HG02840 (cell line): ENCODE data around the gene CGB5.
"Not testable (repeated sequence)": the region's sequence is repeated elsewhere in the genome, so short reads cannot be mapped to it uniquely, and the experiment has no call there.

ENCODE experiments used
- ATAC-seq: cut with Tn5 transposase; IDR thresholded peaks from one replicate; pipeline ENCODE4 v1.9.1; 2021; ENCODE audit warnings: mild to moderate bottlenecking, moderate library complexity, moderate number of reproducible peaks; ENCODE audit not compliant: unreplicated experiment, low FRiP score

The CGB5 gene

DNA sequence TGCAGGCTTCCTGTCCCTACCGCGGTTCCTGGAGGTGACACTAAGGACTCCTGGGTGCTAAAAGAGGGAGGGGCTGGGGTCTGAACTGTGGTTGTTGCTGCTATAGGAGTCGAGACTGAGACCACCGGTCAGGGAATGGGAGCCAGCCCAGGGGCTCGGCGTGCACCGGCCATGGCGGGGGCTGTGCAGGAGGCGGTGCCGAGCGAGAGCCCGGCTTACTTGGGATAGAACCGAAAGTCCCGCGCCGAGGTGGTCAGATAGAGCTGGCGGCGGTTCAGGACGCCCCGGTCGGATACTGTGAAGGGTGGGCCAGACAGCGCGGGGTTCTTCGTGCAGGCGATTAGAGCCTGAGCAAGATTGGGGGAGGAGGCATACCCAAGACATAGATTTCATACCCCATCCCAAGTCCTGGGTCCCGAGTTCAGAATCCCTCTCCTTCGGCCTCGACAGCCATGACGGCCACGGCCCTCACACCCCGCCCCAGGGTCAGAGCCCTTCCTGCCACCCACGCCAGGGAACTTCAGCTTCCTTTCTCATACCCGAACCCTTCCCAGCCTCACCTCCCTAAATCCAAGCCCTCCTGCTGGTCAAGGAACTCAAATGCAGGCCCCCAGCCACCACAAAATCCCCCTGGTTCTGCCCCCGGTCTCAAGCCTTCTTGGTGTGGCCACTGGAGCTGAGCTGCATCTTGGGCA is 13.4 kb downstream of the CGB5 start:
- ATAC-seq = not testable (repeated sequence)

DNA sequence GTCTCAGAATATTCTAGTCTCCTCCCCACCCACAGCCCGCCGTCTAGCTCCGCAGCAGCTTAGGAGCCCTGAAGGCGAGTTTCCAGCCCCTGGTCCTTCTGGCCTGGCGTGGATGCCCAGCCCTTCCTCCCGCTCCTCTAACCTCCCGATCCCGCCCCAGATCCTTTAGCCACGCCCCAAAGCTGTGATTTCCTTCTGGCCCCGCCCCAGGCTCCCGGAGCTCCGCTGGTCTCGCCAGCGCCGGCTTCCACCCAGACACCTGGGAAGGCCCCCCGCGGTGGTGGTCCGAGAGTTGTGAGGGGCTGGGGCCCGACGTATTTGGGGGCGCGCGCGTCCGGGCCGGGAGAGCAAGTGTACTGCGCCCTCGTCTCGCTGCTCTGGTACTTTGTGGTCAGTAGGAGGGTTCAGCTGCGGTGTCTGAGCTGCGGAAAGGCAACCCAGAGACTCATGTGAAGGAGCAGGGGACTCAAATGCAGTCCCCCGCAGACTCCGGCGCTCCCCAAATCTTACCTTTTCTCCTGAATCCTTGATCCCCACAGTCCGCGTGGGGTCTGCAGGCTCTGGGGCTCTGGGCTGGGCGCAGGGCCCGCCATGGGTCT is 14.1 kb downstream of the CGB5 start, which contains the start of gene CGB7:
CGB7 (minus strand) TSS at position 114 of the 599 bp plus-strand sequence. CDS start 2,374 bp downstream, outside the sequence.
- no peak for ATAC-seq

DNA sequence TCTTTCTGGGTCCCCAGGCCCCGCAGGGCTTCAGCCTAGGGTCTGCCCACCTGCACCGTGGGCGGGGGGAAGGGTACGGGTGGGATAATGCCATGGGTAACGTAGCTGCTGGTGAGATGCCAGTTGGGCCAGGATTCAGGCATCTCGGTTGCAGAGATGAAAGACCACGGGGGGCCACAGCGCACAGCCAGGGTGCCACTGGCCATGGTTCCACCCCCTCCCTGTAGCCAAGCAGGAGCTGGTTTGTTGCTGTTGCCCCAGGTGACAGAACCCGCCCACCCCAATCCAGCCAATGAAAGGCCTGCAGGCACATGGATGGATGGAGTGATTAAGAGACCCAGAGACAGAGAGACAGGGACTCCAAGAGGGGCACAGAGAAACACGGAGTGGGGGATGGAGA is 14.9 kb downstream of the CGB5 start:
- ATAC-seq = no peak

DNA sequence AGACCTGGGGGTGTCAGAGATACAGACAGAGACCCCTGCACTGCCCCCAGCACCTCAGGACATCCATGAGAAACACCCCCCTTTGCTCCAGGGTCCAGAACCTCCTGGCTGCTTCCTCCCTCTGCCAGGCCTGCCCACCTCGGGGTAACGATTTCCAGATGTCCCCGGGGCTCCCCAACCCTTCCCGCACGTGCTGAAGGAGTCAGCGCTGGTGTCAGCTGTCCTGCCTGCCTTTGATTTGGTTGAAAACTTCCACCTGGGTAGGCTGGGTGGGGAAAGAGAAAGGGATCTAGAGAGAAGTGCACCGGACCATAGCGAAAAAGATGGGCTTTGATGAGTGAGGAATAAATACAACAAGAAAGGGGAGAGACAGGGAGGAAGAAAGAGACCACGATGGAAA is 15.4 kb downstream of the CGB5 start:
- ATAC-seq = no peak

DNA sequence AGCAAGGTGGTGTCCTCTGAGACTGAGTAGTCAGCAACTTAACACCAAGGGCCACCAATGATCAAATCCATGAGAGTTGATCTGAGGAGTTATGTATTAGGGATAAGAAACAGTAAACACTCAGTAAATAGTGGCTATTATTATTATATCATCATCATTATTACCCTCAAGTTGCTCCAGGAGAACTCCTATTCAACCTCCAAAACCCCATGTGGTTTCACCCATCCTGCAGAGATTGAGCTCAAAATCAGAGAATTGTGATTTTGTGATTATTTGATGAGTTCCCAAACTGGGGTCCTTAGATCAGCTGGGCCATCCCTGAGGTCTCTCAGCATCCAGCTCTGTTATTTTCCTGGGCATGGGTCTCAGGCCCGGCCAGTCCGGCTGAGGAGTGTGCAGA is 17.4 kb downstream of the CGB5 start:
- no peak for ATAC-seq

DNA sequence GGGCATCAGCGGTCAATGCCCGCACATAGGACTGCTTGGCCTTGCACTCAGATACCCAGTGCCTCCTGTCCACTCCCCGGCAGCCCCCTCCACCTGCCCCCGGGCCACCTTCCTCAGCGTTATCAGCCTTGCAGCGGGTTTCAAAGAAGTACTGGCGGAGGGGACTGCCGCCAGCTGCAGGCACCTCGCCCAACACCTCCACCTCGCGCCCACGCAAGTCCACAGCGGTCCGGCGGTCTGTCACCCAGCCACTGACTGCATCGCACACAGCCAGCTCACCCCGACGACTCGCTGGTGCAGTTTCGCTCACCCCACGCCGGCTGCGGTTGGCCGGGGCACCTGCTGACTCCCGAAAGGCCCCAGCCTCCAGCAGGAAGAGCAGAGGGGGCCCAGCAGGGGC is 17.8 kb downstream of the CGB5 start:
- no peak for ATAC-seq

DNA sequence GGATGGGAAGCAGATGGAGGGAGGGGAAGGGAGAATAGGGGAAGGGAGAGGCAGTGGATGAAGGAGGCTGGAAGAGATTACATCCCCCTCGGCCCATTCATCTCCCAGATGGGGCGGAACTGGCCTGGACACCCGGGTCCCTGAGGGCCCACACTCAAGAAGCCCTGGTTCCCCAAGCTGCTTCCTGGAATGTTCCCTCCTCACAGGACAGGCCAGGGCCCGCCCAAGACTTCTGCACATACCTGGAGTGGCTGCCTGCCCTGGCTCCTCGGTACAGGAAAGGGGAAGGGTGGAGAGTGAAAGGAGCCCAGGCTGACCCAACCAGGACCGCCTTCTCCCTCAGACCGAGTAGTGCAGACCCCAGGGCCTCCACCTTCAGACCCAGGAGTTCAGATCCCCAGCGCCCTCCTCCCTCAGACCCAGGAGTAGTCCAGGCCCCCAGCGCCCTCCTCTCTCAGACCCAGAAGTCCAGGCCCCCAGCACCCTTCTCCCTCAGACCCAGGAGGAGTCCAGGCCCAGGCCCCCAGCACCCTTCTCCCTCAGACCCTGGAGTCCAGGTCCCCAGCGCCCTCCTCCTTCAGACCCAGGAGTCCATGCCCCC is 20.5 kb downstream of the CGB5 start:
- ATAC-seq = no peak

DNA sequence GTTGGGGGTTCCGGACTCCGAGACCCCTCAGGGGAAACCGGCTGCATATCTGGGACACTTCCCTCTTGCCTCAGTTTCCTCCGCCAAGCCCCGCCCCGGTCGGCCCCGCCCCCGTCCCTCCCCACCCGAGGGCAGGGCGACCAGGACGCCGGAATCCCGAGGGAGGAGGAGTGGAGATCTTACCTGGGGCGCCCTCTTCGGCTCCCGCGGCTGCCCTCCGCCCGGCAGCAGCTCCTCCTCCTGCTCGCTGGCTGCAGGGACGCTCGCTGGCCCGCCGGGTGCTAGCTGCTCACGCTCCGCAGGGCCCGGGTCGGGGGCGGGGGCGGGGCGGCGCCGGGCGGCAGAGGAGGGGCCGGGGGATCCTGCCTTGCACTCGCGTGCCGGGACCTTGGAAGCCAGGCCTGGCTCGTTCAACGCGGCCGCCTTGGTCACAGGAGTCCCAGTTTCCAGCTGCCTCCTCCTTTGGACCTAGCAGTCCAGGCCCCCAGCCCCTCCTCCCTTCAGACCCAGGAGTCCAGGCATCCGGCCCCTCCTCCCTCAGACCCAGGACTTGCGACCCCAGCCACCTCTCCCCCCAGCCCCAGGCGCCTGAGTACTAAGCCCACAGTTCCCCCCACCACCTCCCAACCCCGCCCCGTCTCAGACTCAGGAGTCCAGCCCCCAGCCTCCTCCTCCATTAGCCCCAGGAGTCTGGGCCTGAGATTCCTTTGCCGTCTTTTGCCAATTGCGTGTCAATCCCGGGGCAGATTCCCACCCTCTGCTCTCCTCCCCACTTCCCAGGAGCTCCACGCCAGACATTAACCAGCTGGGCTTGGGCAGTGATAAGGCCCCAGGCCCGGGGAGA is 21.3 kb downstream of the CGB5 start, which contains the start of gene NTF4:
NTF4 (minus strand) TSS at position 51 of the 844 bp plus-strand sequence. CDS start 2,821 bp downstream, outside the sequence.
- no peak for ATAC-seq

DNA sequence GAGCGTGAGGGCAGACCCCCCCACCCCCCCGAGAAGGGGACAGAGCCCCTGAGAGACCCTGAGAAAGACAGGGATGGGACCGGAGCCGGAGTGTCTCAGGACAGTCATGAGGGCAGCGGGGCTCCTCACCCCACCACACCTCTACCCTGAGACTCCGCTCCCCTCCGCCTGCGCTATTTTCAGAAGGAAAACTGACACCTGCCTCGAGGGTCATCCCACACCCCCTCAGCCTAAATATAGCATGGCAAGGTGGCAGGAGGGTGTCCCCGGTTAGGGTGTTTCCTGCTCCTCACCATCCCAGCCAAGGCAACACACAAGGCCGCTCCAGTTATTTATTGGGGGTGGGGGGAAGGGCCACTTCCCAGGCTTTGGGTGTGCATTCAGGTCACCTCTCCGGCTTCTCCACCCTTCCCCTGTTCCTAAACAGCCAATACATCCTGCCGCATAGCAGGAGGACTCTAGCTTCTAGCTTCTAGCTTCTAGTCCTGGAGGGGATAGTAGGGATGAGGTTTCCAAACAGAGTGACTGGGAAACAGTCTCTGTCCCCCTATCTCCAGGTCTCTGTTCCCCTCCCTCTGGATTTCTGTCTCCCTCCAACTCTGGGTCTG is 22.4 kb downstream of the CGB5 start:
- ATAC-seq = no peak

DNA sequence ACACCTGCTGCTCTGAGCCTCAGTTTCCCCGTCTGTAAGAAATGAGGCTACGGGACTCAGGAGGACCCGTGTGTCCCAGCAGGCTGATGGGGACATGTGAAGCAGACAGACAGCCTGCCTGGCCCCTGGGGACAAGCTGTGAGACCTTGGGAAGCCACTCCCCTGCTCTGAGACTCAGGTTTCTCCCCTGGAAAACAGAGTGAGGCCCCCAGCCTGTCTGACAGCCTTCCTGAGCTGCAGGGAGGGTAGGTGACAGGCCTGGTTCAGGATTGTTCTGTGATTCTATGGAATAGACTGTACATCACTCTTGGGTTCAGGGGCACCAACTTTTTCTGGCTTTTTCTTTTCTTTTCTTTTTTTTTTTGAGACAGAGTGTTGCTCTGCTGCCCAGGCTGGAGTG is 23.9 kb downstream of the CGB5 start:
- no peak for ATAC-seq

DNA sequence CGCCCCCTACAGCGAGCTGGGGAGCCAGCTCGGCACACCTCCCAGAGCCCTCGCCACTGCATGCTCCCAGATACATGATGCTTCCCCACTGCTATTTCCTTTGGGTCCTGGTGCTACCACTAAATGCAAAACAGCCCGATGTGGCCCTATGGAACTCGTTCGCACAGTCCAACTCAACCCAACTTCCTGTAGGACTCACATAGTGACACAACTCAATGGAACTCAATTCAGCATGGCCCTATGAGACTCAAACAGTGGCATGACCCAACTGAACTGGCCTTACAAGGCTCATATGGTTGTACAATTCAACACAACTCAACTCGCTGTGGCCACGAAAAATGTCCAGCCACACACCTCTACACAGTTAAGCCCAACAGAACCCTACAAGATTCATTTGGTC is 25.4 kb downstream of the CGB5 start:
- no peak for ATAC-seq

DNA sequence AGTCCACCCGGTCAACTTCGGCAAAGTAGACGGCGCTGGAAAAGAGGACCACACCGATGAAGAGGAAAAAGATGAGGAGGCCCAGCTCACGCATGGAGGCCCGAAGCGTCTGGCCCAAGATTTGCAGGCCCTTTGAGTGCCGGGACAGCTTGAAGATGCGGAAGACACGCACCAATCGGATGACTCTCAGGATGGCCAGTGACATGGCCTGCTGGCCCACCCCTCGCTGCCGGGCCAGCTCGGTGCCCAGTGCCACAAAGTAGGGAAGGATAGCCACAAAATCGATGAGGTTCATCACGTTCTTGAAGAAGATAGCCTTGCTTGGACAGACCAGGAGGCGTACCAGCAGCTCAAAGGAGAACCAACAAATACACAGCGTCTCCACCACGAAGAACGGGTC is 26.8 kb downstream of the CGB5 start:
- no peak for ATAC-seq

DNA sequence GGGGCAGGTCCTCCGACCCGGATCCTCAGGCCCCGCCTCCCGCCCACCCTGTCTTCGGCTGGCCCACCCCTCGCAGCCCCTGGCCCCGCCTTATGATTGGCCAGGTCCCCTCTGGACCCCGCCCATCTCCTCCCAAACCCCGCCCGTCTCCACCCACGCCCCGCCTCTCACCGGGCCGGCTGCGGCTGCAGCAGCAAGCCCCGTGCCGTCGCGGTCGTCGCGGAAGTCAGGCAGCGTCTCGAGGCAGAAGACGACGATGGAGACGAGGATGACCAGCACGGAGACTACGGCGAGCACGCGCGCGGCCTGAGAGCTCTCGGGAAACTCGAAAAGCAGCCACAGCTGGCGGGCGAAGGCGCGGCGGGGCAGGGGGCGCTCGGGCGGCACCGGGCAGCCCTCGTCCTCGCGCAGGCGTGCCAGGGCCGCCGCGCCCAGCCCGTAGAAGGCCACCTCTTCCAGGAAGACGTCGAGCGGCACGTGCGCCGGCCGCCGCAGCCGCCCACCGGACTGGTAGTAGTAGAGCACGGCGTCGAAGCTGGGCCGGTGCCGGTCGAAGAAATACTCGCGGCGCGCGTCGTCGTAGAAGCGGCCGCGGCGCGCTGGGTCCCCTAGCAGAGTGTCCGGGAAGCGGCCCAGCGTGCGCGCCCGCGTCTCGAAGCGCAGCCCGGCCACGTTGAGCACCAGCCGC is 28.4 kb downstream of the CGB5 start:
- ATAC-seq = no peak

DNA sequence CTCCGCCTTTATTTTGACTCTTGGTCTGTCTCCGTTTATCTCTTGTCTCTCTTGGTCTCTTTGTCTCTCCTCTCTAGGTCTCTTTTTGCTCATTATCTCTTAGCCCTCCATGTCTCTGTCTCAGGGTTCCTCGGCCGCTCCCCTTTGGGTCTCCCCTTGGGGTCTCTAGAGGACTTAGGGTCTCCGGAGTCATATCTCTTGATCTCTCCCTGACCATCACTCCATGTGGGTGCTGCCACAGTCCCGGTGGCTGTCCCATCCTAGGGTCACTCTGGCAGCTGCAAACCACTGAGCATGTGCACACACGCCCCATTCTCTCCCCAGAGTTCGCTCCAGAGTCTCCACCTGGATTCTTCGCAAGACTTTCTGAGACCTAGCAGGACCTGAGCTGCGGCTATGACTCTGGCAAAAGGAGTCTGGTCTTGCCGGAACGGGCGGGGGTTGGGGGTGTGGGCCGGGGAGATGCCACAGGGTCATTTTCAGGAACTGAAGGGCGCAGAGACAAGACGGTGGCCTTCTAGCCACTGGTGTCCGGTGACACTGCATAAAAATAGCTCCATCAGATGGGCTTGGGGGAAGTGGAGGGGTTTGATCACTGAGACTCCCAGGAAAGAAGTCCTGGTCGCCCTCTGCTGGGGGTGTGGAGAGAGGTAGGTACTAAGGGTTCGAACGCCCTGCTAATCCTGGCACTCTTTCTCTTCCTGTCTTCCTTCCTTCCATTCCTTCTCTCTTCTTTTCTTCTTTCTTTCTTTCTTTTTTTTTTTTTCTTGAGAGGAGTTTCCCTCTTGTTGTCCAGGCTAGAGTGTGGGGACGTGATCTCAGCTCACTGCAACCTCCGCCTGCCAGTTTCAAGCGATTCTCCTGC is 30.1 kb downstream of the CGB5 start:
- ATAC-seq = no peak

DNA sequence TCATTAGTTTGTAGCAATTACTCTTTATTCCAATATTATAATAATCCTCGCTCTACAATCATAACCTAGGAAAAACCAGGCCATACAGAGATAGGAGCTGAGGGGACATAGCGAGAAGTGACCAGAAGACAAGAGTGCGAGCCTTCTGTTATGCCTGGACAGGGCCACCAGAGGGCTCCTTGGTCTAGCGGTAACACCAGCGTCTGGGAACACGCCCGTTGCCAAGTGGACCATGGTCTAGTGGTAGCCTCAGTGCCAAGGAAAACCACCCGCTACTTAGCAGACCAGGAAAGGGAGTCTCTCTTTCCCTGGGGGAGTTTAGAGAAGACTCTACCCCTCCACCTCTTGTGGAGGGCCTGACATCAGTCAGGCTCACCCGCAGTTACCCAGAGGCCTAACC is 31.2 kb downstream of the CGB5 start:
- not testable (repeated sequence) for ATAC-seq

DNA sequence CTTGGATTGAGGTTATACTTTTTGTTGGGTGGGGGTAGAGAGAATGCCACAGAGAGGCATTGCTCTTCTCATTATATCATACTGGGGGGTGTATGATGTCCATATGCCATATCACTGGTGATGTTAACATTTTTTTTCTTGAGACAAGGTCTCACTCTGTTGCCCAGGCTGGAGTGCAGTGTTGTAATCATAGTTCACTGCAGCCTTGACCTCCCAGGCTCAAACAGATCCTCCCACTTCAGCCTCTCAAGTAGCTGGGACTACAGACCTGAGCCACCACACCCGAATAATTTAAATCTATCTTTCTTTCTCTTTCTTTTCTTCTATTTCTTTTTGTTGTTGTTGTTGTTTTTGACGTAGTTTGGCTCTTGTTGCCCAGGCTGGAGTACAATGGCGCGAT is 36.7 kb downstream of the CGB5 start:
- ATAC-seq = no peak

DNA sequence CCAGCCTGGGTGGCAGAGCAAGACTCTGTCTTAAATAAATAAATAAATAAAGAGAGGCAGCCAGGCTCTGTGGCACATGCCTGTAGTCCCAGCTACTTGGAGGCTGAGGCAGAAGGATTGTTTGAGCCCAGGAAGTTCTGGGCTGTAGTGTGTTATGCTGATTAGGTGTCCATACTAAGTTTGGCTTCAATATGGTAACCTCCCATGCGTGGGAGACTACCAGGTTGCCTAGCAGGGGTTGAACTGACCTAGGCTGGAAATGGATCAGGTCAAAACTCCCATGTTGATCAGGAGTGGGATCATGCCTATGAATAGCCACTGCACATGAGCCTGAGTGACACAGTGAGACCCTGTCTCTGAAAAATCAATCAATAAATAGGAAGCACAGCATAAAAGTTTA is 37.6 kb downstream of the CGB5 start:
- ATAC-seq = no peak

DNA sequence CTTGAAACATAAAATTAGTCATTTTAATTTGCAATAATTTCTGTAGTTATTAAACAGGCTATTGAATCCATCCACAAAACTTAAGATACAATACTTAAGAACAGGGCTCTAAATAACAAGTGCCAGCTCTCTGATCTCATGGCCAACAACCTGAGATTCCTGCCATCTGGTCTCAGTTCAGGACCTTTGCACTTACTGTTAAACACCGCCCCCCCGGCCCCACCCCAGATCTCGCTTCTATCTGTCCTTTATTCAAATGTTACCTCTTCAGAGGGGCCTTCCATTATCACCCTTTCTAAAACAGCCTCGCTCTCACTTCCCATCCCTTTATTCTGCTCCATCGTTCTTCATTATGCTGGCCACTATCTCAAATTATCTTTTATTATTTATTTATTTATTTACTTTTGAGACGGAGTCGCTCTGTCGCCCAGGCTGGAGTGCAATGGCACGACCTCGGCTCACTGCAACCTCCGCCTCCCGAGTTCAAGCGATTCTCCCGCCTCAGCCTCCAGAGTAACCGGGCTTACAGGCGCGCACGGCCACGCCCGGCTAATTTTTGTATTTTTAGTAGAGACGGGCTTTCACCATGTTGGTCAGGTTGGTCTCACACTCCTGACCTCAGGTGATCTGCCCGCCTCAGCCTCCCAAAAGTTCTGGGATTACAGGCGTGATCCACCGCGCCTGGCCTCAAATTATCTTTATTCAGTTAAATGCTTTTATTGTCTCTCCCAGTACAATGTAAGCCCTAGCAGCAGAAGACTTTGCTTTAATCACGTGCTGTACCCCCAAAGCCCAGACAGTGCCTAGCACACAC is 40.8 kb downstream of the CGB5 start:
- ATAC-seq = no peak
